Hepatocyte (in vitro differentiated cells): ENCODE measurements around the gene CHD9.

Experiments used
- CTCF ChIP-seq: fragments of 200-600 bp; sonication (generic); IDR thresholded peaks from 2 replicates; pipeline ENCODE4 v1.5.1; 2016; ENCODE audit warnings: antibody characterized with exemption, mild to moderate bottlenecking; ENCODE audit not compliant: poor library complexity
- EZH2 ChIP-seq: fragments of 200-600 bp; sonication (generic); IDR thresholded peaks from 2 replicates; pipeline ENCODE4 v1.6.1; 2016; ENCODE audit warnings: antibody characterized with exemption, mild to moderate bottlenecking, borderline replicate concordance
- EZH2phosphoT487 ChIP-seq: fragments of 200-600 bp; sonication (generic); IDR thresholded peaks from one replicate; pipeline ENCODE4 v1.6.1; 2018; ENCODE audit warnings: antibody characterized with exemption, mild to moderate bottlenecking, low read depth, moderate library complexity; ENCODE audit not compliant: unreplicated experiment, severe bottlenecking

- TF ChIP-seq EZH2 (no peak), CTCF (no peak), EZH2phosphoT487 (no peak)
Observed at GRCh38 chr16:53078247-53078646, 23.5 kb downstream of the CHD9 start.
